GM12872 (cell line): ENCODE data around the gene LRRC8B.

ENCODE experiments used
- TF ChIP-seq, protein P1 (sequence below): IDR thresholded peaks from 3 replicates; pipeline ENCODE4 v1.5.1; 2011; ENCODE audit warnings: low read depth, mild to moderate bottlenecking, low read length, moderate library complexity; ENCODE audit not compliant: insufficient read depth

LRRC8B gene

DNA sequence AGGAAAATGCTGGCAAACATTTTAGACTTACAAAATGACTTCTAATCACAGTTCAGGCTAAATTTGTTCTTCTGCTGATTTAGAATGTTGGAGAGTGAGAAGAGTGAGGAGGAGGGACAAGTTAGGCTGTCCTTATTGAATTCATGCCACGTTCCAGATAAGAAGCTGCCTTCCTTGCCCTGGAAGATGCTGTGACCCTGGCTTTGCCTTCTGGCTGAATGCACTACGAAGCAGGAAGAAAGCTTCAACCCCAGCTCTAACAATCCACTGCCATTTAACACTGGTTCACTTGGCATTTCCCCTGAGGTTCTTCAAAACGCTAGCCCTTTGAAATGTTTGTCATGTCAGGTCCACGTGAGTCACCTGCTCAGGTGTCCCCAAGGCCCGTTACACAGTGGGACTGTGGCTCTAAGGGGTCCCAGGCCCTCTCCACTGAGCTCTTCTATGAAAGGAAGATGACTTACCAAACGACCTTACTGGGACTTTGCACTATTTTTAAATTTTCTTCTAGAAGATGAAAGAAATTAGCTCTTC is 78.3 kb downstream of the LRRC8B start:
- TF ChIP-seq, protein P1, sequence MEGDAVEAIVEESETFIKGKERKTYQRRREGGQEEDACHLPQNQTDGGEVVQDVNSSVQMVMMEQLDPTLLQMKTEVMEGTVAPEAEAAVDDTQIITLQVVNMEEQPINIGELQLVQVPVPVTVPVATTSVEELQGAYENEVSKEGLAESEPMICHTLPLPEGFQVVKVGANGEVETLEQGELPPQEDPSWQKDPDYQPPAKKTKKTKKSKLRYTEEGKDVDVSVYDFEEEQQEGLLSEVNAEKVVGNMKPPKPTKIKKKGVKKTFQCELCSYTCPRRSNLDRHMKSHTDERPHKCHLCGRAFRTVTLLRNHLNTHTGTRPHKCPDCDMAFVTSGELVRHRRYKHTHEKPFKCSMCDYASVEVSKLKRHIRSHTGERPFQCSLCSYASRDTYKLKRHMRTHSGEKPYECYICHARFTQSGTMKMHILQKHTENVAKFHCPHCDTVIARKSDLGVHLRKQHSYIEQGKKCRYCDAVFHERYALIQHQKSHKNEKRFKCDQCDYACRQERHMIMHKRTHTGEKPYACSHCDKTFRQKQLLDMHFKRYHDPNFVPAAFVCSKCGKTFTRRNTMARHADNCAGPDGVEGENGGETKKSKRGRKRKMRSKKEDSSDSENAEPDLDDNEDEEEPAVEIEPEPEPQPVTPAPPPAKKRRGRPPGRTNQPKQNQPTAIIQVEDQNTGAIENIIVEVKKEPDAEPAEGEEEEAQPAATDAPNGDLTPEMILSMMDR = no peak

GRCh38 chr1:89603651-89604413 is 79.2 kb downstream of the LRRC8B start:
- TF ChIP-seq, protein P1 = no peak

DNA sequence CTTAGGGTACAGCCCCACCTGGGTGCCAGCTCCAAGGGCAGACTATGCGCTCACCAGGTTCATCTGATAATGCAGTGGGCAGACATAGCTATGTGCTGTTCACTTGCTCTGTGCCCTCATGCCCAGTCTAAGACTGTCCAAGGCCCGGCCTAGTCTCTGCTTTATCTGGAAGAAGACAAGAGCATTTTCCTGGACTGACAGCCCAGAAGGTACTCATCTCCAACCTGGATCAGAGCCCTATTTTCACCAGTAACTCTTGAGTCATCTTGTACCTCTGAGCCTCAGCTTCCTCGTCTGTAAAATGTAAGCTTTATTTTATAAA is 79.7 kb downstream of the LRRC8B start:
- TF ChIP-seq, protein P1 = no peak

DNA sequence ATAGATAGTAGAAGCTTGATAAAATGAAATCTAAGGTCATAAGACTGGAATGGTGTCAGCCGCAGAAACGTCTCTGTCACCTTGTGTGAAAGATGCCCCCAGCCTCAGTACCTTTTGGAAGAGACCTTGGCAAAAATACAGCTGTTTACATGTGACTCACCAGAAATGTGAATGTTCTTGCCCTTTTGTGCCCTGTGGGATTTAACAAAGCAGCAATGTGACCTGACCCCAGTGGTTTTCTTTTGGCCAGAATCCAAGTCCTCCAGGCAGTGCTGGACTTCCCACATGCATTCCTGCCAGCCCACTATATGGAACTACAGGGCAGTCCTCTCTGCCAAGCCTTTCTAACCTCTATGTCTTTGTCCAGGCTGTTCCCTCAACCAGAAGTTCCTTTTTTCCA is 81.1 kb downstream of the LRRC8B start:
- TF ChIP-seq, protein P1 = no peak

GRCh38 chr1:89606227-89606980 is 81.8 kb downstream of the LRRC8B start:
- TF ChIP-seq, protein P1 = no peak

DNA sequence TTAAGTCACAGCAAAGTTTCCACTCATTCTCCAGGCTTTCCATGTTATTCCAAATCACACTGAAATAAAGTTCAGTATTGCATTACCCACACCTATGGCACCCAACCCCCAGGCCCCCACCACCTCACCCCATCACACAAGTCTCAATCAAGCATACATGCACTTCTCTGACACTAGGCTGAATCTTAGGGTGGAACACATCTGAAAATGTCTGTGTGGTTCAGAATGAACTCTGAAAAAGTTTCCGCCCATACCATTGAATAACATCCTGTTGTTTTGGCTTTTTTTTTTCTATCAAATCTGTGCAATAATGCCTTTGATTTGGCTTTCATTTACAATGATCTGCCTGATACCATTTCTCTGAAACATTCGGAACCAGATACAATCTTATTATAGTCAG is 82.5 kb downstream of the LRRC8B start:
- TF ChIP-seq, protein P1 = no peak

GRCh38 chr1:89607586-89608318 is 83.1 kb downstream of the LRRC8B start:
- TF ChIP-seq, protein P1 = no peak
